ENCODE results near the gene B9D1.

Gene B9D1

GRCh38 chr17:19328441-19329061 lies 34.0 kb downstream of the B9D1 start:
- over 99% methylated on average over 9 of the region's 10 CpGs for WGBS (ENCODE audit: insufficient coverage)
- ChIA-PET POLR2A (interaction anchor here (0.7 kb wide), 1 partner anchor 77 kb away, joined by 3 read pairs; no protein-coding TSS in a partner anchor), CTCF (interaction anchor here (1.2 kb wide), 1 partner anchor 9 kb away, joined by 6 read pairs; no protein-coding TSS in a partner anchor)
- no peaks in the 10 kb centered on the region for H3K4me1 ChIP-seq (ENCODE audit: control extremely low read depth in 1 of 4, control insufficient read depth in 4 of 4, insufficient read depth in 4 of 4, low read length in 3 of 4)
- no peak overlapping the region for H3K4me3 ChIP-seq (ENCODE audit: control insufficient read depth in 1 of 7, extremely low read depth in 1 of 7, insufficient read depth in 4 of 7, low read depth in 2 of 7, low read length in 6 of 7)
- H3K27ac ChIP-seq (ENCODE audit: insufficient read depth in 1 of 2, low read depth in 1 of 2, low read length in 2 of 2, poor library complexity in 1 of 2, severe bottlenecking in 2 of 2) = no peak overlapping the region
- H3K9me3 ChIP-seq (ENCODE audit: control extremely low read depth in 1 of 5, control insufficient read depth in 4 of 5, insufficient read depth in 2 of 5, low read depth in 1 of 5, low read length in 4 of 5) = peaks cover 0 to 9% (median 3%) of the 10 kb centered on the region in 5 experiments
- DNase-seq = no peak
- no peaks in the 10 kb centered on the region for H3K36me3 ChIP-seq (ENCODE audit: control insufficient read depth in 4 of 4, insufficient read depth in 4 of 4, low read length in 3 of 4)
- peaks cover 0 to 44% (median 7%) of the 10 kb centered on the region in 5 experiments for H3K27me3 ChIP-seq (replicated peaks in 2 of 5; ENCODE audit: control insufficient read depth in 4 of 5, insufficient read depth in 5 of 5, low read length in 4 of 5)

GRCh38 chr17:19327031-19327783 lies 35.3 kb downstream of the B9D1 start:
- 98% methylated on average over 13 of the region's 14 CpGs for WGBS (ENCODE audit: insufficient coverage)
- Histone ChIP-seq H3K27me3 (replicated peaks in 2 of 5; ENCODE audit: control insufficient read depth in 4 of 5, insufficient read depth in 5 of 5, low read length in 4 of 5) (peaks cover 0 to 46% (median 9%) of the 10 kb centered on the region in 5 experiments), H3K4me3 (ENCODE audit: control insufficient read depth in 1 of 7, extremely low read depth in 1 of 7, insufficient read depth in 4 of 7, low read depth in 2 of 7, low read length in 6 of 7) (no peak overlapping the region), H3K9me3 (ENCODE audit: control extremely low read depth in 1 of 5, control insufficient read depth in 4 of 5, insufficient read depth in 2 of 5, low read depth in 1 of 5, low read length in 4 of 5) (peaks cover 0 to 9% (median 3%) of the 10 kb centered on the region in 5 experiments), H3K36me3 (ENCODE audit: control insufficient read depth in 4 of 4, insufficient read depth in 4 of 4, low read length in 3 of 4) (no peaks in the 10 kb centered on the region), H3K4me1 (ENCODE audit: control extremely low read depth in 1 of 4, control insufficient read depth in 4 of 4, insufficient read depth in 4 of 4, low read length in 3 of 4) (no peaks in the 10 kb centered on the region), H3K27ac (ENCODE audit: insufficient read depth in 1 of 2, low read depth in 1 of 2, low read length in 2 of 2, poor library complexity in 1 of 2, severe bottlenecking in 2 of 2) (no peak overlapping the region)
- DNase-seq = no peak
- POLR2A ChIA-PET = interaction anchor here (0.6 kb wide), 1 partner anchor 51 kb away, joined by 4 read pairs; no protein-coding TSS in a partner anchor
- CTCF ChIA-PET = no interaction called here

- ChIA-PET CTCF (no interaction called here), POLR2A (no interaction called here)
- Histone ChIP-seq H3K27me3 (replicated peaks in 2 of 5; ENCODE audit: control insufficient read depth in 4 of 5, insufficient read depth in 5 of 5, low read length in 4 of 5) (peaks cover 0 to 52% (median 17%) of the 10 kb centered on the region in 5 experiments), H3K9me3 (ENCODE audit: control extremely low read depth in 1 of 5, control insufficient read depth in 4 of 5, insufficient read depth in 2 of 5, low read depth in 1 of 5, low read length in 4 of 5) (peaks cover 0 to 9% (median 3%) of the 10 kb centered on the region in 5 experiments), H3K27ac (ENCODE audit: insufficient read depth in 1 of 2, low read depth in 1 of 2, low read length in 2 of 2, poor library complexity in 1 of 2, severe bottlenecking in 2 of 2) (no peak overlapping the region), H3K4me3 (ENCODE audit: control insufficient read depth in 1 of 7, extremely low read depth in 1 of 7, insufficient read depth in 4 of 7, low read depth in 2 of 7, low read length in 6 of 7) (no peak overlapping the region), H3K4me1 (ENCODE audit: control extremely low read depth in 1 of 4, control insufficient read depth in 4 of 4, insufficient read depth in 4 of 4, low read length in 3 of 4) (no peaks in the 10 kb centered on the region), H3K36me3 (ENCODE audit: control insufficient read depth in 4 of 4, insufficient read depth in 4 of 4, low read length in 3 of 4) (no peaks in the 10 kb centered on the region)
- DNase-seq = no peak
These were observed 37.0 kb downstream of the B9D1 start for GRCh38 chr17:19325542-19325941.

- H3K36me3 ChIP-seq (ENCODE audit: control insufficient read depth in 4 of 4, insufficient read depth in 4 of 4, low read length in 3 of 4) = no peaks in the 10 kb centered on the region
- POLR2A ChIA-PET = interaction anchor here (1.0 kb wide), 1 partner anchor 14 kb away, joined by 3 read pairs; no protein-coding TSS in a partner anchor
- no peak overlapping the region for H3K4me3 ChIP-seq (ENCODE audit: control insufficient read depth in 1 of 7, extremely low read depth in 1 of 7, insufficient read depth in 4 of 7, low read depth in 2 of 7, low read length in 6 of 7)
- H3K27me3 ChIP-seq (replicated peaks in 2 of 5; ENCODE audit: control insufficient read depth in 4 of 5, insufficient read depth in 5 of 5, low read length in 4 of 5) = peaks cover 0 to 47% (median 12%) of the 10 kb centered on the region in 5 experiments
- WGBS (ENCODE audit: insufficient coverage) = no CpG with 5 or more reads among the region's 1 CpG
- no peaks in the 10 kb centered on the region for H3K4me1 ChIP-seq (ENCODE audit: control extremely low read depth in 1 of 4, control insufficient read depth in 4 of 4, insufficient read depth in 4 of 4, low read length in 3 of 4)
- peaks cover 0 to 9% (median 3%) of the 10 kb centered on the region in 5 experiments for H3K9me3 ChIP-seq (ENCODE audit: control extremely low read depth in 1 of 5, control insufficient read depth in 4 of 5, insufficient read depth in 2 of 5, low read depth in 1 of 5, low read length in 4 of 5)
- H3K27ac ChIP-seq (ENCODE audit: insufficient read depth in 1 of 2, low read depth in 1 of 2, low read length in 2 of 2, poor library complexity in 1 of 2, severe bottlenecking in 2 of 2) = no peak overlapping the region
- CTCF ChIA-PET = interaction anchor here (0.6 to 2.6 kb wide), 6 partner anchors 13 to 613 kb away, joined by 3 to 14 read pairs (median 4); no protein-coding TSS in a partner anchor
- DNase-seq = no peak
These were observed 39.7 kb downstream of the B9D1 start for GRCh38 chr17:19322861-19323260.

GRCh38 chr17:19322129-19322505 lies 40.4 kb downstream of the B9D1 start:
- H3K36me3 ChIP-seq (ENCODE audit: control insufficient read depth in 4 of 4, insufficient read depth in 4 of 4, low read length in 3 of 4) = no peaks in the 10 kb centered on the region
- no peak overlapping the region for H3K4me3 ChIP-seq (ENCODE audit: control insufficient read depth in 1 of 7, extremely low read depth in 1 of 7, insufficient read depth in 4 of 7, low read depth in 2 of 7, low read length in 6 of 7)
- H3K27ac ChIP-seq (ENCODE audit: insufficient read depth in 1 of 2, low read depth in 1 of 2, low read length in 2 of 2, poor library complexity in 1 of 2, severe bottlenecking in 2 of 2) = no peak overlapping the region
- CTCF ChIA-PET = interaction anchor here (0.9 to 2.6 kb wide), 8 partner anchors 12 to 49 kb away, joined by 3 to 14 read pairs (median 4); no protein-coding TSS in a partner anchor
- no peak for DNase-seq
- H3K27me3 ChIP-seq (replicated peaks in 2 of 5; ENCODE audit: control insufficient read depth in 4 of 5, insufficient read depth in 5 of 5, low read length in 4 of 5) = peaks cover 0 to 41% (median 13%) of the 10 kb centered on the region in 5 experiments
- H3K4me1 ChIP-seq (ENCODE audit: control extremely low read depth in 1 of 4, control insufficient read depth in 4 of 4, insufficient read depth in 4 of 4, low read length in 3 of 4) = no peaks in the 10 kb centered on the region
- peaks cover 0 to 9% (median 3%) of the 10 kb centered on the region in 5 experiments for H3K9me3 ChIP-seq (ENCODE audit: control extremely low read depth in 1 of 5, control insufficient read depth in 4 of 5, insufficient read depth in 2 of 5, low read depth in 1 of 5, low read length in 4 of 5)
- POLR2A ChIA-PET = interaction anchor here (1.0 kb wide), 1 partner anchor 13 kb away, joined by 3 read pairs; no protein-coding TSS in a partner anchor
- WGBS (ENCODE audit: insufficient coverage) = 87% methylated on average over 4 of the region's 5 CpGs

- Histone ChIP-seq H3K27ac (ENCODE audit: insufficient read depth in 1 of 2, low read depth in 1 of 2, low read length in 2 of 2, poor library complexity in 1 of 2, severe bottlenecking in 2 of 2) (no peak overlapping the region), H3K27me3 (replicated peaks in 2 of 5; ENCODE audit: control insufficient read depth in 4 of 5, insufficient read depth in 5 of 5, low read length in 4 of 5) (peaks cover 0 to 41% (median 15%) of the 10 kb centered on the region in 5 experiments), H3K4me1 (ENCODE audit: control extremely low read depth in 1 of 4, control insufficient read depth in 4 of 4, insufficient read depth in 4 of 4, low read length in 3 of 4) (no peaks in the 10 kb centered on the region), H3K36me3 (ENCODE audit: control insufficient read depth in 4 of 4, insufficient read depth in 4 of 4, low read length in 3 of 4) (no peaks in the 10 kb centered on the region), H3K4me3 (ENCODE audit: control insufficient read depth in 1 of 7, extremely low read depth in 1 of 7, insufficient read depth in 4 of 7, low read depth in 2 of 7, low read length in 6 of 7) (no peak overlapping the region), H3K9me3 (ENCODE audit: control extremely low read depth in 1 of 5, control insufficient read depth in 4 of 5, insufficient read depth in 2 of 5, low read depth in 1 of 5, low read length in 4 of 5) (peaks cover 0 to 9% (median 3%) of the 10 kb centered on the region in 5 experiments)
- POLR2A ChIA-PET = interaction anchor here (1.0 kb wide), 1 partner anchor 13 kb away, joined by 3 read pairs; no protein-coding TSS in a partner anchor
- WGBS (ENCODE audit: insufficient coverage) = 98% methylated on average over 6 of the region's 9 CpGs
- no peak for DNase-seq
- CTCF ChIA-PET = interaction anchor here (0.9 to 2.6 kb wide), 7 partner anchors 12 to 49 kb away, joined by 3 to 14 read pairs (median 4); no protein-coding TSS in a partner anchor
These were observed 40.9 kb downstream of the B9D1 start for GRCh38 chr17:19321481-19322128.

Measured in common myeloid progenitor, CD34-positive (primary cell).